OCI-LY7 (cell line): ENCODE data around the gene RARS1.

Experiments
- CTCF ChIP-seq: fragments of 200-600 bp; sonication (generic); conservative IDR thresholded peaks from 2 replicates; pipeline ENCODE4 v1.5.1; 2014; ENCODE audit warnings: mild to moderate bottlenecking, antibody characterized with exemption, low read length, moderate library complexity, mixed read lengths
- EZH2phosphoT487 ChIP-seq: fragments of 200-600 bp; sonication (generic); IDR thresholded peaks from 2 replicates; pipeline ENCODE4 v1.6.1; 2018; ENCODE audit warnings: low read depth, borderline replicate concordance, mild to moderate bottlenecking, mixed run types, antibody characterized with exemption, low read length, moderate library complexity, mixed read lengths

- TF ChIP-seq CTCF, result no peak
- TF ChIP-seq EZH2phosphoT487, result no peak
Measured at GRCh38 chr5:168537176-168537575, 50.9 kb downstream of the RARS1 start.
